GM12875 (cell line): Measurements from ENCODE around the gene RNF181.

Experiments used
- H3K4me3 ChIP-seq: one replicate; pipeline ENCODE4 v1.5.1; 2011; ENCODE audit warnings: low read depth, low read length, control low read depth
- TF ChIP-seq, protein P1 (sequence below): IDR thresholded peaks from 2 replicates; pipeline ENCODE4 v1.5.1; 2011; ENCODE audit warnings: low read depth, mild to moderate bottlenecking, control low read depth, inconsistent platforms, low read length, moderate library complexity, borderline replicate concordance; ENCODE audit not compliant: insufficient read depth

RNF181 gene

GRCh38 chr2:85596486-85597143, 1.1 kb downstream of the RNF181 start:
- H3K4me3 ChIP-seq: peak overlapping the region; percentile 83
- TF ChIP-seq, protein P1, sequence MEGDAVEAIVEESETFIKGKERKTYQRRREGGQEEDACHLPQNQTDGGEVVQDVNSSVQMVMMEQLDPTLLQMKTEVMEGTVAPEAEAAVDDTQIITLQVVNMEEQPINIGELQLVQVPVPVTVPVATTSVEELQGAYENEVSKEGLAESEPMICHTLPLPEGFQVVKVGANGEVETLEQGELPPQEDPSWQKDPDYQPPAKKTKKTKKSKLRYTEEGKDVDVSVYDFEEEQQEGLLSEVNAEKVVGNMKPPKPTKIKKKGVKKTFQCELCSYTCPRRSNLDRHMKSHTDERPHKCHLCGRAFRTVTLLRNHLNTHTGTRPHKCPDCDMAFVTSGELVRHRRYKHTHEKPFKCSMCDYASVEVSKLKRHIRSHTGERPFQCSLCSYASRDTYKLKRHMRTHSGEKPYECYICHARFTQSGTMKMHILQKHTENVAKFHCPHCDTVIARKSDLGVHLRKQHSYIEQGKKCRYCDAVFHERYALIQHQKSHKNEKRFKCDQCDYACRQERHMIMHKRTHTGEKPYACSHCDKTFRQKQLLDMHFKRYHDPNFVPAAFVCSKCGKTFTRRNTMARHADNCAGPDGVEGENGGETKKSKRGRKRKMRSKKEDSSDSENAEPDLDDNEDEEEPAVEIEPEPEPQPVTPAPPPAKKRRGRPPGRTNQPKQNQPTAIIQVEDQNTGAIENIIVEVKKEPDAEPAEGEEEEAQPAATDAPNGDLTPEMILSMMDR: no peak

GRCh38 chr2:85597241-85597640, 1.7 kb downstream of the RNF181 start:
- H3K4me3 ChIP-seq: no peak overlapping the region
- TF ChIP-seq, protein P1: no peak

DNA sequence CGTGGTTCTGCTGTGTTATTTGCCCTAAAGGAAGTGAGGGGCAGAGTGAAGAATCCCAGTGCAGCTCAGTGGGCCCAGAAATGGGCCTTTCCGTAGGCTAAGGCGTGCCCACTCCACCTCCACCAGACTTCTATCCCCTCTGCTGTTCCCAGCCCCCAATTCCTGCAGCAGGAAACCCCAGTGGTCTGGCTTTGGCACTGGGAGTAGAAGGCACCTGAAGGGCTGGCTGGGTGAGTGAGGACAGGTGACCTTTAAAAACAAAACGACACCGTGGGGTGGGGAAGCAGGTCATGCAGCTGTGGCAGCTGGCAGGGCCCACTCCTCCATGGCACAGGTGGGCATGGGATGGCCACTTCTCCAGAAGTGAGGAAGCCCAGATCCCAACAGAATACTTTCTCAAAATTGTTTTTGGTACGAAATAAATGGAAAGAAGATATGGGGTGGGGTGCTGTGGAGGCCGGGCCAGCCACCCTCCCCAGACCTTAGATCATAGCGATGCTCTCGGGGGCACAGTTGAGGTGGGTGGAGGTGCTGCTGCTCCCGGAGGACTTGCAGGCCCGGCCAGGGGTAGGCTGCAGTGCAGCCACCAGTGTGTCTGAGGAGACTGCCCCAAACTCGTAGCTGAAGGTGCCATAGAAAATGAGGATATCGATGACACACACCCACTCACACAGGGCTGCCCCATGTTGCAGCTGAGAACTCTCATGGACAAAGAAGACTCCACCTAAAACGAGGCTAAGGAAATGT, 3.2 kb downstream of the RNF181 start:
- TF ChIP-seq, protein P1: no peak

GRCh38 chr2:85599468-85600234, 4.1 kb downstream of the RNF181 start:
- TF ChIP-seq, protein P1: no peak
- no peak overlapping the region for H3K4me3 ChIP-seq

More for the DNA sequence above, 3.2 kb downstream of the RNF181 start:
- no peak overlapping the region for H3K4me3 ChIP-seq

- TF ChIP-seq, protein P1: no peak
- H3K4me3 ChIP-seq: no peak overlapping the region
Measured at GRCh38 chr2:85600235-85600575, 4.7 kb downstream of the RNF181 start.

- TF ChIP-seq, protein P1: no peak
- H3K4me3 ChIP-seq: no peak overlapping the region
Measured at GRCh38 chr2:85600951-85601770, 5.6 kb downstream of the RNF181 start.
